Occipital lobe (tissue), 2 donors: ENCODE measurements around the gene ARL14EP. TPM values are rescaled to one million over a fixed set of nuclear protein-coding genes. Genes with fewer than 3 reads are reported as not detected.

ENCODE experiments used
- DNase-seq: peaks from one replicate; lab custom pipeline; 2025; lab: John Stamatoyannopoulos, UW
- total RNA-seq: library from RNA; depleted of rRNA; stranded (reverse); fragments of >200 nt; gene quantifications from one replicate; pipeline ENCODE4 v1.2.3, GENCODE V29; 2014

Gene ARL14EP
- total RNA-seq = 68.8 TPM

- peak; percentile 95 for DNase-seq
These were observed at the start of gene ARL14EP for GRCh38 chr11:30322826-30323710. TSS of gene ARL14EP (plus strand) at chr11:30323104. CDS start at chr11:30330949, 7,845 bp downstream.

- no peak for DNase-seq
These were observed 45.7 kb upstream of the ARL14EP start for GRCh38 chr11:30277176-30277575.

- no peak for DNase-seq
These were observed 43.1 kb upstream of the ARL14EP start for GRCh38 chr11:30279796-30280195.

- DNase-seq = no peak
These were observed 41.2 kb upstream of the ARL14EP start for GRCh38 chr11:30281476-30282288.

- no peak for DNase-seq
These were observed 40.6 kb upstream of the ARL14EP start for GRCh38 chr11:30282289-30282631.

GRCh38 chr11:30284836-30285235, 38.1 kb upstream of the ARL14EP start:
- no peak for DNase-seq

- DNase-seq = no peak
These were observed 37.3 kb upstream of the ARL14EP start for GRCh38 chr11:30285416-30286121.

GRCh38 chr11:30291331-30291730, 31.6 kb upstream of the ARL14EP start:
- no peak for DNase-seq

- no peak for DNase-seq
These were observed 30.4 kb upstream of the ARL14EP start for GRCh38 chr11:30292545-30292944.

GRCh38 chr11:30295178-30295885, 27.6 kb upstream of the ARL14EP start:
- no peak for DNase-seq

GRCh38 chr11:30304620-30305019, 18.3 kb upstream of the ARL14EP start:
- DNase-seq = no peak

- no peak for DNase-seq
These were observed 12.3 kb upstream of the ARL14EP start for GRCh38 chr11:30310623-30311022.

GRCh38 chr11:30311189-30311588, 11.7 kb upstream of the ARL14EP start:
- no peak for DNase-seq

GRCh38 chr11:30312243-30312642, 10.7 kb upstream of the ARL14EP start:
- DNase-seq = no peak

- DNase-seq = no peak
These were observed 9.3 kb upstream of the ARL14EP start for GRCh38 chr11:30313580-30313979.

GRCh38 chr11:30314625-30315024, 8.3 kb upstream of the ARL14EP start:
- no peak for DNase-seq

- DNase-seq = no peak
These were observed 6.7 kb upstream of the ARL14EP start for GRCh38 chr11:30316237-30316636.

- no peak for DNase-seq
These were observed 5.9 kb upstream of the ARL14EP start for GRCh38 chr11:30317030-30317429.

- DNase-seq = no peak
These were observed 1.6 kb upstream of the ARL14EP start for GRCh38 chr11:30321321-30321720.

GRCh38 chr11:30322191-30322590, 713 bp upstream of the ARL14EP start:
- no peak for DNase-seq

GRCh38 chr11:30326114-30326778, 3.3 kb downstream of the ARL14EP start:
- DNase-seq = no peak
